Right kidney (tissue), 9 donors: Measurements from ENCODE around the gene TSPY4.
"Not testable (repeated sequence)": the region's sequence is repeated elsewhere in the genome, so short reads cannot be mapped to it uniquely, and the experiment has no call there.

Experiments used
- DNase-seq: peaks from one replicate; pipeline ENCODE4 v3.0.0-alpha.2; 2016
- long read RNA-seq, 8 donors: transcript quantifications; one replicate each; lab custom pipeline, GENCODE V29; 2026

TSPY4 gene, protein sequence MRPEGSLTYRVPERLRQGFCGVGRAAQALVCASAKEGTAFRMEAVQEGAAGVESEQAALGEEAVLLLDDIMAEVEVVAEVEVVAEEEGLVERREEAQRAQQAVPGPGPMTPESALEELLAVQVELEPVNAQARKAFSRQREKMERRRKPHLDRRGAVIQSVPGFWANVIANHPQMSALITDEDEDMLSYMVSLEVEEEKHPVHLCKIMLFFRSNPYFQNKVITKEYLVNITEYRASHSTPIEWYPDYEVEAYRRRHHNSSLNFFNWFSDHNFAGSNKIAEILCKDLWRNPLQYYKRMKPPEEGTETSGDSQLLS
- long read RNA-seq, donor 1, result 0 reads
- long read RNA-seq, donor 2, result 0 reads
- long read RNA-seq, donor 3, result 0 reads
- long read RNA-seq, donor 4, result 0 reads
- long read RNA-seq, donor 5, result 0 reads
- long read RNA-seq, donor 6, result 0 reads
- long read RNA-seq, donor 7, result 0 reads
- long read RNA-seq, donor 8, result 0 reads

DNA sequence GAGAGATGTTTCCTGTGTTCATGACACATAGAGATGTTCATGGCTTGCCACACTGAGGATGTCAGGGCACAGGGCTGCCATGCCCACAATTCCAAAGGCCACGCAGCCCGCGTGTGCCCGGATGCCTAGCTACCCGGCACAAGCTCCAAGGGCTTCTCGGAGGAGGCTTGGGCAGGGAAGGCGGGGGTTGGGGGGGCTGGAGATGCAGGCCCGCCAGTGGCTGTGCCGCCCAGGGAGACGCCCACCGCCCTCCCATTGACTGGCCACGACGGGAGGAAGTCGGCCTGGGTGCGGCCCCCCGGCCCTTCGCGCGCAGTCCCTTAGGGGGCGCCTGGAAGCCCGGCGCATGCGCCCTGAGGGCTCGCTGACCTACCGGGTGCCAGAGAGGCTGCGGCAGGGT lies at the start of gene TSPY4:
TSS of gene TSPY4 (plus strand) at position 301 of the 400 bp plus-strand sequence. CDS start at position 347, 46 bp downstream.
- not testable (repeated sequence) for DNase-seq

DNA sequence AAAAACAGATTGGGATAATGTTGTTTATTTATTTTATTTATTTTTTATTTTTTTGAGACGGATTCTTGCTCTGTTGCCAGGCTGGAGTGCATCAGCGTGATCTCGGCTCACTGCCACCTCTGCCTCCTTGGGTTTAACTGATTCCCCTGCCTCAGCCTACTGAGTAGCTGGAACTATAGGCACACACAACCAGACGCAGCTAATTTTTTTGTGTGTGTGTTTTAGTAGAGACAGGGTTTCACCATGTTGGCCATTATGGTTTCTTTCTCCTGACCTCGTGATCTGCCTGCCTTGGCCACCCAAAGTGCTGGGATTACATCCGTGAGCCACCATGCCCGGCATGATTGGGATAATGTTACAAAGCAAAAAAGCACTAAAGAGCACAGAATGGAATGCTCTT lies 16.3 kb upstream of the TSPY4 start:
- no peak for DNase-seq

DNA sequence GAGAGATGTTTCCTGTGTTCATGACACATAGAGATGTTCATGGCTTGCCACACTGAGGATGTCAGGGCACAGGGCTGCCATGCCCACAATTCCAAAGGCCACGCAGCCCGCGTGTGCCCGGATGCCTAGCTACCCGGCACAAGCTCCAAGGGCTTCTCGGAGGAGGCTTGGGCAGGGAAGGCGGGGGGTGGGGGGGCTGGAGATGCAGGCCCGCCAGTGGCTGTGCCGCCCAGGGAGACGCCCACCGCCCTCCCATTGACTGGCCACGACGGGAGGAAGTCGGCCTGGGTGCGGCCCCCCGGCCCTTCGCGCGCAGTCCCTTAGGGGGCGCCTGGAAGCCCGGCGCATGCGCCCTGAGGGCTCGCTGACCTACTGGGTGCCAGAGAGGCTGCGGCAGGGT lies 20.2 kb downstream of the TSPY4 start, which contains the start of gene TSPY8:
TSS of gene TSPY8 (plus strand) at position 301 of the 400 bp plus-strand sequence. CDS start at position 347, 46 bp downstream.
- not testable (repeated sequence) for DNase-seq
